Skeletal muscle tissue (tissue), 4 donors: ENCODE measurements around the gene KRT83. TPM values are rescaled to one million over a fixed set of nuclear protein-coding genes. Genes with fewer than 3 reads are reported as not detected.

Experiments
- H3K27ac ChIP-seq: one replicate; pipeline ENCODE4 v1.7.0; 2013; ENCODE audit warnings: mild to moderate bottlenecking, low read depth, low read length, inconsistent platforms
- H3K27me3 ChIP-seq, 3 donors: one replicate each; pipeline ENCODE4 v1.7.0; 2013; ENCODE audit warnings: low read length in 3 of 3; ENCODE audit not compliant: control insufficient read depth in 3 of 3, insufficient read depth in 3 of 3
- H3K36me3 ChIP-seq, 3 donors: one replicate each; pipeline ENCODE4 v1.7.0; 2013; ENCODE audit warnings: low read length in 3 of 3; ENCODE audit not compliant: control insufficient read depth in 3 of 3, insufficient read depth in 3 of 3
- H3K4me1 ChIP-seq, 3 donors: one replicate each; pipeline ENCODE4 v1.7.0; 2013; ENCODE audit warnings: low read length in 3 of 3, mild to moderate bottlenecking in 3 of 3; ENCODE audit not compliant: control insufficient read depth in 3 of 3, insufficient read depth in 3 of 3
- H3K4me3 ChIP-seq, 3 donors: one replicate each; pipeline ENCODE4 v1.7.0; 2013; ENCODE audit warnings: low read length in 3 of 3
- H3K9ac ChIP-seq, 3 donors: one replicate each; pipeline ENCODE4 v1.7.0; 2013; ENCODE audit warnings: low read length in 3 of 3, mild to moderate bottlenecking in 3 of 3, moderate library complexity in 2 of 3, low read depth in 1 of 3
- H3K9me3 ChIP-seq, 3 donors: one replicate each; pipeline ENCODE4 v1.7.0; 2013; ENCODE audit warnings: low read length in 3 of 3; ENCODE audit not compliant: control insufficient read depth in 3 of 3
- total RNA-seq: library from RNA; depleted of rRNA; stranded (reverse); fragments of >200 nt; gene quantifications from one replicate; pipeline ENCODE4 v1.2.3, GENCODE V29; 2014
- donor health status: Osteomylitis.

The KRT83 gene
- total RNA-seq, 1 donor from 2014 or later: not detected

DNA sequence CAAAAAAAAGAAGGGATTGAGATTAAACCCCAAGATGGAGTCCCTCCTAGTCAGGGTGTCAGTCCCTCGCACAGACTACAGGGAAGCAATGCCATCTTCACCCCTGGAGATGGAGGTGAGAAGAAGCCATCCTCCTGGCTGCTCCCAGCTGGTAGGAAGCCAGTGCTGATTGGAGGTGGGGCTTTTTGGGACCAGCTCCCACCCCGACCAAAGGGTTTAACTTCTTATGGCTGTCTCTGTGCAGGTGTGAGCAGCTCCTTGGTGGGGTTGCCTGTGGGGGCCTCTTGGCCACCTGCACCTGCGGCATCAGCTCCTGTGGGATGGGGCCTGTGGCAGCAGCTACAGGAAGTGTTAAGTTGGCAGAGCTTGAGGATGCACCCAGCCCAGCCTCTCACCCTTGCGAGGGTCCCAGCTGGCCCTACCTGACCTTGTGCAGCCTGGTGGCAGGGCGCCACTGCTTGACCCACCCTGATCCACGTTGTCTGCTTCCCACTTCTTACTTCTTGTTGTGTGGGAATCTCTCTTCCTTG is 50.6 kb downstream of the KRT83 start:
- H3K4me1 ChIP-seq: no peaks in the 10 kb centered on the region
- no peak overlapping the region for H3K4me3 ChIP-seq
- H3K9me3 ChIP-seq: no peaks in the 10 kb centered on the region
- no peak overlapping the region for H3K27ac ChIP-seq
- no peak overlapping the region for H3K9ac ChIP-seq
- peaks cover 0 to 8% (median 5%) of the 10 kb centered on the region in 3 donors for H3K27me3 ChIP-seq
- no peaks in the 10 kb centered on the region for H3K36me3 ChIP-seq

DNA sequence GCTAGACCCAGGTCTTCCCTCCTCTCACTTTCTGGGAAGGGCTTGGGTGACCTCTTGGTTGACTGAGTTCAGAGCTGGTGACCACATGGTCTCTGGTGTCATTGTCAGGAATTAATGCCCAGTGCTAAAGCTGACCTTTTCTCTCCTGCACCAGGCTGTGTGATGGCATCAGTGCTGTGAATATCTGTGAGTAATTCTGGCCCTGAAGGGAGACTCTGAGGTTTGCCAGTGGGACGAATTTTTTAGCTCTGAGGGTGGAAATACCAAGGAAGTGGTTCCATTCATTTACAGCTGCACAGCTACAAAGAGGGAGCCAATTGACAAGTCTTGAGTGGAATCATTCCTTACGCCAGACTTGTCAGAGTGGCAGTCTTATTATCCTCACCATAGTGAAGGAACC is 53.0 kb downstream of the KRT83 start:
- no peaks in the 10 kb centered on the region for H3K9me3 ChIP-seq
- no peak overlapping the region for H3K9ac ChIP-seq
- H3K36me3 ChIP-seq: no peaks in the 10 kb centered on the region
- peaks cover 0 to 8% (median 5%) of the 10 kb centered on the region in 3 donors for H3K27me3 ChIP-seq
- H3K4me1 ChIP-seq: no peaks in the 10 kb centered on the region
- no peak overlapping the region for H3K4me3 ChIP-seq
- no peak overlapping the region for H3K27ac ChIP-seq

DNA sequence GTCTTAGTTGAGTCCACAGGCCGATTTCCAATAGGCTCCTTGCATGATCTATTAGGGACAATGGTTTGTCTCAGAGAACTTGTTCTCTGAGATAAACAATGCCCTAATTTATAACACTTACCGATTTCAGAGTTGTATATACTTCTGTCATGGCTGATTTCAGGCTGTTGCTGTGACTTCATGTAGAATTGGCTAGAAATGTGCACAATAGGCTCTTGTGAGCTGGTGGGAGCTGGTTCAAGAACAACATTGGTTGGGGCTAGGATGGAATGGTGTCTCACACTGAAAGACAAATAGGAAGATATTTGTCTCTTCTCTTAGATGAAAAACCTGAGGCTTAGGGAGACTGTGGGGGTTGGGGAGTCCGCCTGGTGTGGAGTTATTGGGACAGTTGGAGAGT is 53.5 kb downstream of the KRT83 start:
- H3K4me1 ChIP-seq: no peaks in the 10 kb centered on the region
- H3K27me3 ChIP-seq: peaks cover 0 to 12% (median 5%) of the 10 kb centered on the region in 3 donors
- H3K4me3 ChIP-seq: no peak overlapping the region
- H3K36me3 ChIP-seq: no peaks in the 10 kb centered on the region
- H3K9me3 ChIP-seq: no peaks in the 10 kb centered on the region
- no peak overlapping the region for H3K9ac ChIP-seq
- no peak overlapping the region for H3K27ac ChIP-seq

- H3K9ac ChIP-seq: no peak overlapping the region
- no peaks in the 10 kb centered on the region for H3K4me1 ChIP-seq
- no peak overlapping the region for H3K27ac ChIP-seq
- no peaks in the 10 kb centered on the region for H3K36me3 ChIP-seq
- H3K9me3 ChIP-seq: no peaks in the 10 kb centered on the region
- H3K4me3 ChIP-seq: no peak overlapping the region
- H3K27me3 ChIP-seq: peaks cover under 1 to 12% (median 5%) of the 10 kb centered on the region in 3 donors
Observed at GRCh38 chr12:52267266-52267665, 53.9 kb downstream of the KRT83 start.

DNA sequence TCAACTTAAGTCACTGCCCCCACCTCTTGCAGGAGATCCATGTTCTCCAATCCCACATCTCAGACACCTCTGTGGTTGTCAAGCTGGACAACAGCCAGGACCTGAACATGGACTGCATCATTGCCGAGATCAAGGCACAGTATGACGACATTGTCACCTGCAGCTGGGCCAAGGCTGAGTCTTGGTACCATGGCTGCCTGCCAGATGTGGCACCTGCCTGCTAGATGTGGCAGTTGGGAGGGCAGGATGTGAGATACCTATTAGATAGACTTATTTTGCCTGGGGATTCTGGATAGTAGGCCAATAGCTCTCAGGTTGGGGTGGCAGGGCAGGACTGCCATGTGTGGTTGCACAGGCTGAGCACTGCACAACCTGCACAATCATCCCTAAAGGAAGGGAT is 54.7 kb downstream of the KRT83 start:
- Histone ChIP-seq H3K27me3 (peaks cover 6 to 12% (median 8%) of the 10 kb centered on the region in 3 donors), H3K4me3 (no peak overlapping the region), H3K36me3 (no peaks in the 10 kb centered on the region), H3K27ac (no peak overlapping the region), H3K4me1 (no peaks in the 10 kb centered on the region), H3K9me3 (no peaks in the 10 kb centered on the region), H3K9ac (no peak overlapping the region)

DNA sequence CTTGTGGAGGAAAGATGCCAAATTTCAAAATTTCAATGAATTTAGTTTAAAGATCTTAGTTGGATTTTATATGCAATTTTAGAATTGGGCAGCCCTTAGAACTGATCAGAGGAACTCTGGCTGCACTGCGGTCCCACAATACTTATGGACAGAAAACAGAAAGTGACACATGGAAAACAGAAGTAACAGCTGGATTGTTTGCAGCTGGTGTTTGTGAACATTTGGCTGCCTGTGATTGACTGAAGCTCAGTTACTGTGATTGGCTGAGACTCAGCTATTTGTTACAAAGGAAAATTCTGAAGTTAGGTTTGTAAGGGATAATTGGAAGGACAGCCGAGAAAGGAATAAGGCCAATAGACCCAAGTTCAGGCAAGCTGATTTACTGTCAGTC is 56.8 kb downstream of the KRT83 start:
- no peaks in the 10 kb centered on the region for H3K4me1 ChIP-seq
- H3K27me3 ChIP-seq: peaks cover 6 to 9% (median 9%) of the 10 kb centered on the region in 3 donors
- H3K27ac ChIP-seq: no peak overlapping the region
- H3K36me3 ChIP-seq: no peaks in the 10 kb centered on the region
- H3K4me3 ChIP-seq: no peak overlapping the region
- no peak overlapping the region for H3K9ac ChIP-seq
- no peaks in the 10 kb centered on the region for H3K9me3 ChIP-seq

Other genes starting within 250 kb of the KRT83 start
- not detected for gene SMIM41, start 241.7 kb downstream of the KRT83 start, total RNA-seq
- gene KRT80, start 129.4 kb downstream of the KRT83 start, total RNA-seq: 0.52 TPM
- gene KRT7, start 88.2 kb downstream of the KRT83 start, total RNA-seq: not detected
- 0.52 TPM for gene KRT86, start 46.8 kb downstream of the KRT83 start, total RNA-seq
- gene KRT81, start 29.9 kb downstream of the KRT83 start, total RNA-seq: not detected
- gene KRT85, start 46.1 kb upstream of the KRT83 start, total RNA-seq: 0.52 TPM
- not detected for gene KRT84, start 64.3 kb upstream of the KRT83 start, total RNA-seq
- gene KRT82, start 84.9 kb upstream of the KRT83 start, total RNA-seq: not detected
- gene KRT75, start 113.0 kb upstream of the KRT83 start, total RNA-seq: not detected
- gene KRT6B, start 130.7 kb upstream of the KRT83 start, total RNA-seq: not detected
- not detected for gene KRT6C, start 152.4 kb upstream of the KRT83 start, total RNA-seq
- gene KRT6A, start 171.9 kb upstream of the KRT83 start, total RNA-seq: 1.6 TPM
- 1.6 TPM for gene KRT5, start 199.0 kb upstream of the KRT83 start, total RNA-seq
- not detected for gene KRT71, start 231.7 kb upstream of the KRT83 start, total RNA-seq